NCI-H526 treated with DMSO at 0.1 percent for 48 hours (cell line): ENCODE results near the gene GSG1L.
"Not testable (repeated sequence)": the region's sequence is repeated elsewhere in the genome, so short reads cannot be mapped to it uniquely, and the experiment has no call there.

Source experiments
- DNase-seq: peaks from one replicate; lab custom pipeline; 2025; lab: John Stamatoyannopoulos, UW

Gene GSG1L

GRCh38 chr16:27902551-27902950, 161.0 kb downstream of the GSG1L start:
- no peak for DNase-seq

DNA sequence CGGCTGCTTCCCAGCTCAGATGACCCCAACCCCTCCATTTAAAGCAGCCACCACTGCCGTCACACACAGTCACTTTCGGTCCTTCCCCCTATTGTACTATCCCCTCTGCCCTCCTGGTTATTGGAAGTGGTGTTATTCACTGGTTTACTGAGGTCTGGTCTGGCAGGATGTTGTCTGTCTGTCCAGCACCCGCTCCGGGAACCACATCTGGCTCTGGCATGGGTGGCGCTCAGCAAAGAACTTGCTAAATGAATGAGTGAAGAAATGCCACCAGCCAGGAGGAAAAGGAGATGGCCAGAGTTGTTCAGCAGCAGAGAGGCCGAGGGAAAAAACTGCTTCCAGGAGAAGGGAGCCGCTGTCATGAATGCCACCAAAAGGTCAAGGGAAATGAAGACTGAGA, 161.6 kb downstream of the GSG1L start:
- DNase-seq, result no peak

GRCh38 chr16:27899736-27900135, 163.8 kb downstream of the GSG1L start:
- no peak for DNase-seq

- DNase-seq, result no peak
Measured at GRCh38 chr16:27894386-27894785, 169.1 kb downstream of the GSG1L start.

- DNase-seq, result no peak
Measured at GRCh38 chr16:27892879-27893278, 170.6 kb downstream of the GSG1L start.

- no peak for DNase-seq
Measured at GRCh38 chr16:27890866-27891265, 172.6 kb downstream of the GSG1L start.

DNA sequence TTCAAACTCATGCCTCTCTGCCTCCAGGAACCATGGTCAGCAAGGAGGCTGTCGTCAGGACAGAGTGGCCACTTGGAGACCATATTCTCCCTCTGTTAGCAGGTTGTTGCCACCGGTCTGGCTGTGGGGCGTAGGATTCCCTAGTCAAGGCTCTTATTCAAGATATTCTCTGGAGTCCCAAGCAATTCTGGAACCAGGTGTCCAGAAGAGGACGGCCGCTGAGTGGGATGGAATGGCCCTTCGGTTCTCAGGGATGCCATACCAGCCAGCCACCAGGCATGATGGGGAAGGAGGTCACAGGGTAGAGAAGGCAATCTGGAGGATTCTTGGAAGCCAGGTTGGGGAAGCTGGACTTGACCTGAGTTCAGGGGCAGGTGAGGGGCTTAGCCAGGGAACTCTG, 173.5 kb downstream of the GSG1L start:
- DNase-seq, result no peak

DNA sequence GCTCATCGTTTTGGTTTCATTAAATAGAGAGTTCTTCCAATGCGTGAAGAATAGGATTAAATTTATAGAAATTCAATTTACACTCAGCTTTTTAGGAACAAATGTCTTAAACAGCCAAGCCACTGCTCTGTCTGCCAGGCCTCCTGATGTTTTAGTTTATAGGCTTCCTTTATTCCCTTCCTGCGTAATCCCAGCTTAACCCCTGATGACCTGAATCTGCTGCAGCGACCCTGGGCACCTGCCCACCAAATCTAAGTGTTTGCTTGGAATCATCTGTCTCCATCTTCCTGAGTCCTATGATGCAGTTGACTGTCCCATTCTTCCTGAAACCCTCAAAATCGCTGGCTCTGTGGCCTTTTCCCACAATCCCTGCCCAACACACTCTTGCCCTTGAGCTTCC, 179.9 kb downstream of the GSG1L start:
- DNase-seq, result no peak

- no peak for DNase-seq
Measured at GRCh38 chr16:27880287-27880686, 183.2 kb downstream of the GSG1L start.

DNA sequence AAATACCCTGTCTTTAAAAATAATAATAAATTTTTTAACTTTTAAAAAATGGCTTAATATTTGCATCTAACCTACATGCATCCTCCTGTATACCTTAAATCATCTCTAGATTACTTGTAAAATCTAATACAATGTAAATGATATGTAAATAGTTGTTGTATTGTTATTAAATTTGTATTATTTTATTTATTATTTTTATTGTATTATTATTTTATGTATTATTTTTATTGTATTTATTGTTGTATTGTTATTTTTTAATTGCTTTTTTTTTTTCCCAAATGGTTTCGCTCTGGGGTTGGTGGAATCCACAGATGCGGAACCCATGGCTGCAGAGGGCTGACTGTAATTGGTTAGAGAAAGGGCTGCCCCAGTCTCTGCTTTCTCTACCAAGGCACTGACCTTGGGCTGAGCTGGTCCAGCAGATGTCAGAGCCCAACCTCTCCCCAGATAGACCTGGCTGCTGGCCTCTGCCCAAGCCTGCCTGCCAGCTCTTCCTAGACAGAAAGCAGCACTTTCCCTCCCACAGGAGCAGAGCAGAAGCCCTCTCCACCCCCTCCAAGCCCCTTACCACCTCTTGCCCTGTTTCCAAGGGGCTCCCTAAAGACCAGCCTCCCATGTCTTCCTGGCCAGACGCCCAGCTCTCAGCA, 183.8 kb downstream of the GSG1L start:
- DNase-seq, result no peak

GRCh38 chr16:27872627-27873026, 190.9 kb downstream of the GSG1L start:
- not testable (repeated sequence) for DNase-seq

DNA sequence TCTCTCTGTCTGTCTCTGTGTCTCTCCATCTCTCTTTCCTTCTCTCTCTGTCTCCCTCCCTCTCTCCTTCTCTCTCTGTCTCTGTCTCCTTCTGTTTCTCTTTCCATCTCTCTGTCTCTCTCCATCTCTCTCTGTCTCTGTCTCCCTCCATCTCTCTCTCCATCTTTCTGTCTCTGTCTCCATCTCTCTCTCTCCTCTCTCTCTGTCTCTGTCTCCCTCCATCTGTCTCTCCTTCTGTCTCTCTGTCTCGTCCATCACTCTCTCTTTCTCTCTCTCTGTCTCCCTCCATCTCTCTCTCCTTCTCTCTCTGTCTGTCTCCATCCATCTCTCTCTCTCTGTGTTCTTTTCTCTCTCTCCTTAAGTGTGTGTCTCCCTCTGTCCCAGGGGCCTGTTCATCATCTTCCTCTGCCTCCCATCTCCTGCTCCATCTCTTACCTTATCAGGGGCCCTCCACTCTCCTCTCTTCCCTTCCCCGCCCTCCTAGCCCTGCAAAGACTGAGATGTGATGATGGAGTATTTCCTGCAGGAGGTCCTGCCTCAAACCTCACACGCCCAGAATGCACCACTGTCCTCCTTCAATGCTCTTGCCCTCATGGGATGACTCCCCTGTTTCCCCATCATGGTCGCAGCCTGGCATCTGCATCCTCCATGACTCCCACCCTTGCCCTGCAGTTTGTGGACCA, 193.3 kb downstream of the GSG1L start:
- no peak for DNase-seq

GRCh38 chr16:27869411-27869810, 194.1 kb downstream of the GSG1L start:
- no peak for DNase-seq

DNA sequence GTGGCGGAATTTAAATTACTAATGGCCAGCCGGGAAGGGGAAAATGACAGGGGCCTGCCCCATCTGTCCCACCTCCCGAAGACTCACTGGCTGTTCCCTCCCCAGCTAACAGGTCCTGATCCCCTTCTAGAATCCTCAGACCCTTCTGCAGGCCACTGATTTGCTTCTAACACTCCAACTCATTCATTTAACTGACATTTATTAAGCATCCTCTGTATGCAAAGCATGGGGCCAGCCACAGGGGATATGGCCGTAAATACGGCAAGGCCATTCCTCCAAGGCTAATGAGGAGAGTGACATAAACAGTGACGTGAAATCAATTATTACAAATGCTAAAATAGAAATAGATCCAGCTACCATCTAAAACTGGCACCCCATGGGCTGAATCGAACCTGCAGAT, 195.3 kb downstream of the GSG1L start:
- peak; percentile 32 for DNase-seq

GRCh38 chr16:27867122-27868110, 196.1 kb downstream of the GSG1L start:
- peak; percentile 32 for DNase-seq

- no peak for DNase-seq
Measured at GRCh38 chr16:27863377-27863776, 200.1 kb downstream of the GSG1L start.

- no peak for DNase-seq
Measured at GRCh38 chr16:27862953-27863352, 200.6 kb downstream of the GSG1L start.

- no peak for DNase-seq
Measured at GRCh38 chr16:27860091-27860490, 203.4 kb downstream of the GSG1L start.

GRCh38 chr16:27859020-27859419, 204.5 kb downstream of the GSG1L start:
- no peak for DNase-seq

DNA sequence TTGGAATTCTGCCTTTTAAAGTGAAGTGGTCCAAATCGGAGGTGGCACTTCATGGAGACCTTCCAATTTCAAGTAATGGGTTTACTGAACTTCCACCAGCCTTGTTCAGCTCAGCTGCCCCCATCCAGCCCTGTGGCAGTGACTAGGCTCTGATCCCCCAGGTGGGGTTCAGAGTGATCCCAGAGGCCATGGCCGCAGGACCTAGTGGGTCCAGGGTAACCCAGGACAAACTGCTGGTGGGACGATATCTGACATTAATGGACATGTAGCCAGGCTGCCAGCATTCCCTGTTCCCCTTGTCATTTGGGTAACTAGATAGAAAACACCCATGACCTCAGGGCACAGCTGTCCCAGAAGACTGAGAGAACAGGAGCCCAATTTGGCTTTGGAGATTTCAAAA, 209.9 kb downstream of the GSG1L start:
- DNase-seq, result no peak

DNA sequence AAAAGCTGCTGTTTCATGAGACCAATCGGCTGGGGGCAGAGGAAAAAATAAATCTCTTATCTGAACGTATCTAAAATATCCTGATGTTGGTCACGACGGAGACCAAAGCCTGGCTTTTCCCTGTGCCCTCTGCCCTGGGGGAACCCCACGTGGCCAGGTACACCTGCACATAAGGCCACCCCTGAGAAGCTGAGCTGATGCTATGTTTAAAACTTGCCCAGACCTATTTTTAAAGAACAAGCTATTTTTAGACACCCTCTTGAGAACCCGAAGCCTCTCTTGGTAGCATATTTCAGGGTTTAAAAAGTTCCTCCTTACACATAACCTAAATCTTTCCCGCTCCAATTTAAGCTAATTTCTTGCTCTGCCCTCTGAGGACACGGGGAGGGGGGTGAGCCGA, 210.4 kb downstream of the GSG1L start:
- DNase-seq, result no peak

DNA sequence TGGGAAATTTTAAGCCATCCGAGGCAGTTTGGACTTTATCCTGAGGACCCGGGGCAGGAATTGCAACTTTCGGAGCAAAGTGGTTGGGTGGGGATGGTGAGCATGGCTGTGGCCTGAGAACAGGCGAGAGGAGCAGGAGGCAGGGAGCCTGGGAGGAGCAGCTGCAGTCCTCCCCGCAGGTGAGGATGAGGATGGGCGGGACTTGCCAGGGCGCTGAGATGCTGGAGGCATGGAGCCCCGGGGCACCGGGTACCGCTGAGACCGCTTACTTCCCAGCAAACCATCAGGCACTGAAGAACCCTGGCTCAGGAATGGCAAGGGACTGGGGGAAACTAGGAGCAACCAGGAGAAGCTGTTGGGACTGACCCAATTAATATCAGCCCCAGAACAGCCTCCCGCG, 210.8 kb downstream of the GSG1L start:
- DNase-seq, result no peak

DNA sequence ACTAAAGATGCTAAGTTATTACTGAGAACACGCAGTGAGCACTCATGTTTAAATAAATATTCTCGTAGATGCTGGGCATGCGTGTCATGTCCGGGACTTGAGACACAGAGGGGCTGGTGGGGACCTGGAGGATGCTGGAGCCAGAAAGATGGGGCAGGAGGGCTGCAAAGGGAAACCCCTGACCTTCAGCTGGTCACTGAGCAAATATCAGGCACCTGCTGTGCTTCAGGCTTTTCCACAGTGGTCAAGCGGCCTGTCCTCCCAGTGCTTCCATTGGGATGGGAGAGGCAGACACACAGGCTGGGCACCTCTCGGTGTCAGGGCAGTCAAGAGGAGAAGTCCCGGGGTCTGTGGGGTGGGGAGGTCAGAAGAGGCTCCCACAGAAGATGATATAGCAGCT, 211.4 kb downstream of the GSG1L start:
- DNase-seq, result no peak
